GM19023 (cell line): ENCODE data around the gene CHRNA4.
"Not testable (repeated sequence)": the region's sequence is repeated elsewhere in the genome, so short reads cannot be mapped to it uniquely, and the experiment has no call there.

Experiments
- ATAC-seq: cut with Tn5 transposase; IDR thresholded peaks from one replicate; pipeline ENCODE4 v1.9.1; 2021; ENCODE audit warnings: mild to moderate bottlenecking, moderate library complexity; ENCODE audit not compliant: unreplicated experiment

Gene CHRNA4

DNA sequence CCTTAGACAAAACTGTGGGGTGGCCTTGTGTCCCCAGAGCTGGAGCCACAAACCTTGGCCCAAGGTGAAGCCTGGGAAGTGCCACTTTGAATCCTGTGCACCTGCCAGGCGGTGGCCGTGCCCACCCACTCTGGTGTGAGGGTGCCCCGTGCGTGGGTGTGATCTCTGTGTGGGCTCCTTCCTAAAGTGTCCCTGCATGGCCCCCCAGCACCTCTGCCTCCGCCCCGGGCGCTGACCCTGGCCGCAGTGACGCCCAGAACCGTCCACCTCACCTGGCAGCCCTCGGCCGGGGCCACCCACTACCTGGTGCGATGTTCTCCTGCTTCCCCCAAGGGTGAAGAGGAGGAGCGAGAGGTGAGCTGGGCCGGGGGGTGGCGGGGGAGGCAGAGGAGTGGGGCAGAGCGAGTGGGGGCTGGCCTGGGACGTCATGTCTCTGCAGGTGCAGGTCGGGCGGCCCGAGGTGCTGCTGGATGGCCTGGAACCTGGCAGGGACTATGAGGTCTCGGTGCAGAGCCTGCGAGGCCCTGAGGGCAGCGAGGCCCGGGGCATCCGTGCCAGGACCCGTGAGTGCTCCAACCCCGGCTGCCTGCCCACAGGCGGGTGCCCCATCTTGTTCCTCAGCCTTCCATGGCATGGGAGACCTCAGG, 49.8 kb downstream of the CHRNA4 start:
- ATAC-seq: no peak

DNA sequence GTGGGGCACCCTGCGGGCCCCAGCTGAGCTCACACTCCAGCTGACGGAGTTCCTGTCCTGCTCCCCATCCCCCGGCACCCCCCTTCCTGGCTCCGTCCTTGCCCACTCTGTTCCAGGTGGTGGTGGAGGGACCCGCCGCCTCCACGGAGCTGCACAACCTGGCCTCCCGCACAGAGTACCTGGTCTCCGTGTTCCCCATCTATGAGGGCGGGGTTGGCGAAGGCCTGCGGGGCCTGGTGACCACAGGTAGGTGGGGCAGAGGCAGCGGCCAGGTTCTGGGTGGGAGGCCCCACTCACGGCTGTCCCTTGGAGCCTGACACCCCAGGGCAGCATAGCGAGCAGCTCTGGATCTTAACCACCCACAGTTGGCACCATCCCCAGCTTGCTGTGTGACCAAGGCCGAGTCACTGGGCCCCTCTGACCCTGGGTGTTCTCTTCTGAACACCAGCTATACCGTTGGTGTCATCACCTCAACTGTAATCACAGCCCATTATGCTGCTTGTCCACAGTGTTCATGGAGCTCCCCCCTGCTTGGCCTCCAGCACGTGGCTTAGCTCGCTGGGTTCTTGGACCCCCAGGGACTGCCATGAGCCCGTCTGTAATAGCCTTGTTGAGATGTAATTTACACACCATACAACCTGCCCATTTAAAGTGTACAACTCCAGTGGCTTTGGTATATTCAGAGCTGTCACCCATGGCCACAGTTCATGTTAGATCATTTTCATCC, 50.7 kb downstream of the CHRNA4 start:
- ATAC-seq: no peak

DNA sequence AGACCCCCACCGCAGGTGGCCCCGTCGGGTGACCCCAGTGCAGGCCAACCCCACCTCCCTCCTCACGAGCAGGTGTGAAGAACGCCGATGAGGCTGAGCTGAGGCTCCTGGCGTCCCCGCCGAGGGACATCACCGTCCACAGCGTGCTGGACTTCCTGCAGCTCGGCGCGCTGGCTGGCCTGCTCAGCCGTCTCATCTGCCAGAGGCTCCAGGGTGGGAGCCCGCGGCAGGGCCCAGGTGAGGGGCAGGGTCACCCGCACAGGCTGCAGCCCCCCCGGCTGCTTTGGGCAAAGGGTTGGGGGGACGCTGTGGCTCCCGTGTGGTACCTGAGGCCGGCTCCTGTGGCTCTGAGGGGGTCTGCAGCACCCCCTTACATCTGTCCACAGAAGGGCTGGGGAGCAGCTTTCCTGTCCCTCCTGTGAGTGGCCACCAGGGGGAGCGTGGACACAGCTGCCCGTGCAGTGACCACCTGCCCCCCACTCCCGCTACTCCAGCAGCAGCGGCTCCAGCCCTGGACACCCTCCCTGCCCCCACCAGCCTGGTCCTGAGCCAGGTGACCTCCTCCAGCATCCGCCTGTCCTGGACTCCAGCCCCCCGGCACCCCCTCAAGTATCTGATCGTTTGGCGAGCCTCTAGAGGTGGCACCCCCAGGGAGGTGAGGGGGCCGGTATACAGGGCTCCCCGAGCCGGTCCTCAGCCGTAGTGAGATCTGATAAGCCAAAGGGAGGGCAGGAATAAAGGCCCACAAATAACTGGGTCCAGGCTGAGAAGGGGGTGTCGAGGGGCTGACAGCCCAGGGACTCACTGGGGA, 51.7 kb downstream of the CHRNA4 start:
- no peak for ATAC-seq

DNA sequence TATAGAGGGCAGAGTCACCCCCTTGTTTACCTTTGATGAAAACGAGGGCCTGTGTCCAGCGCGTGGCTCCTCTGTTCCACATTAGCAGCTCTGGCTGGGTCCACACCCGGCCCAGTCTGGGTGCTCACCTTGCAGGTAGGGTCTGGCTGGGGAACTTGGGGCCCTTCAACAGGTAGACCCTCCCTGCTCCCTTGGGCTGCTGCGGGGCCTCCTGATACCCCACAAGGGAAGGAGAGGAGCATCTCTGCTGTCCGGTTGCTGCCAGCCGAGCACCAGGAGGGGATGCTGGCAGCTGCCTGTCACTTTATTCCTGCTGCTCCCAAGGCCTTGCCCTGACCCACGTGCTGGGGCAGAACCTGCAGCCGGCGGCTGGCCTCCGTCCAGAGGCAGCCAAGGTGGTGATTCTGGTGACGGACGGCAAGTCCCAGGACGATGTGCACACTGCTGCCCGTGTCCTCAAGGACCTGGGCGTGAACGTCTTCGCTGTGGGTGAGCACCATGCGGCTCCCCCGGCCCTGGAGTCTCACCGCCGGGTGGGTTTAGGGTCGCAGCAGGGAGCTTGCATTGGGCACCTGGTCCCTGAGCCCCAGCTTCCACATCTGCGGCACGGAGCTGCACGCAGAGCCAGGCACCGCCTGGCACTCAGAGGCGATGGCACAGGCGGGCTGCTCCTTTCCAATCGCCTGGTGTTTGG, 52.8 kb downstream of the CHRNA4 start:
- no peak for ATAC-seq

DNA sequence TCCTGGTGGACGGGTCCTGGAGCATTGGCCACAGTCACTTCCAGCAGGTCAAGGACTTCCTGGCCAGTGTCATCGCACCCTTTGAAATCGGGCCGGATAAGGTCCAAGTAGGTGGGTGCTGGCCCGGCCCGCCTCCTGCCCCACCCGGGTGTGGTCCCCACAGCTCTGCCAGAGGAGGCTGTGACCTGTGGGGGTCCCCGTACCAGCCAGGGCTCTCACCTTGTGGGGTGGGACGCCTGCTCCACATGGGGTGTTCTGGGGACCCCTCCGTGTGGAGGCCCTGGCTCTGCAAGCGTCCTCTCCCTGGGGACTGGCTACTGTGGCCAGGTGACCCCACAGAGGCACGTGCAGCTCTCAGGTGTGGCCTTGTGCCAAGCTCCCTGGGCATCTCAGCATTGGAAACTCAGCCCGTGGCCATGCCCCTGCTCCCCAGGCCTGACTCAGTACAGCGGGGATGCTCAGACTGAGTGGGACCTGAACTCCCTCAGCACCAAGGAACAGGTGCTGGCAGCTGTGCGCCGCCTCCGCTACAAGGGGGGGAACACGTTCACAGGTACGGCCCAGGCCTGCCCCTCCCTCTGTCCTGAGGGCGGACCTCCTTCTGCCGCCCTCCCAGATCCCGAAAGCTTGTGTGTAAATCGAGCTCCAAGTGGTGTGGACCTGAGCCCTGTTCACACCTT, 53.5 kb downstream of the CHRNA4 start:
- ATAC-seq: no peak

DNA sequence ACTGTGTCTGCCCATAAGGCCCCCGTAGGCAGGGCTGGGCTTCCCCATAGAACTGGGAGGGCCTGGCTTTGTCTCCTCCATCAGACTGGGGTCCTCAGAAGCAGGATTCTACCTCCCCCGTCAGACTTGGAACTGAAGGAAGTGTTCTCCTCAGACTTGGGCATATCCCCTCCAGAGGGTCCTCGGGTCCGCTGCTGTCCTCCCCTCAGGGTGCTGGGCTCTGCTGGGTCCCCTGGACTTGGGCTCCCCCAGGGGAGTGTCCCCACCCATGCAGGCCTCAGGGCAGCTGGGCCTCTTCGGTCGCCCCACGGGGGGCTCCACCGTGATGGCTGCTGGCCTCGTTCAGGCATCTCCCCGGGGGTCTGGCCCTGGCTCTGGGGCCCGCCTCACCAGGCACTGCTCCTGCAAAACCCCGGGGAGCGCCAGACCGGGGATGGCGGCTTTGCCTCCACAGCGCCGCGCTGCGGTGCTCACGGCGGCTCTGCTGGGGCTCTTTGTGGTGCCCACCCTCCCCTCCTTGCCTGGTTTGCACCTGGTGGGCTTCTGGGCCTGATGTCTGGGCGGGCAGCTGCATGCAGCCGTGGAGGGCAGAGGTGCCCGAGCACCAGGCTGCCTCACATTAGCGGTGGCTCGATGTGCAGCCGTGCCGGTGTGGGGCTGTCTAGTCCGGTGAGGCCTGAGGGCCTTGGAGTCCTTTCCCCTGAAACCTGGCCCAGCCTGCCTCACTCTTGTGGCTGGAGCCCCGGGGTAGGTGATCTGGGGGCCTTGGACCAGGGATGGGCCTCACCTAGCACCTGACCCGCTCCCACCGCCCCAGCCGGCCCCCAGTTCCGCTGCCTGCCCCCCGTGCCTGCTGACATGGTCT, 54.2 kb downstream of the CHRNA4 start:
- ATAC-seq: no peak

DNA sequence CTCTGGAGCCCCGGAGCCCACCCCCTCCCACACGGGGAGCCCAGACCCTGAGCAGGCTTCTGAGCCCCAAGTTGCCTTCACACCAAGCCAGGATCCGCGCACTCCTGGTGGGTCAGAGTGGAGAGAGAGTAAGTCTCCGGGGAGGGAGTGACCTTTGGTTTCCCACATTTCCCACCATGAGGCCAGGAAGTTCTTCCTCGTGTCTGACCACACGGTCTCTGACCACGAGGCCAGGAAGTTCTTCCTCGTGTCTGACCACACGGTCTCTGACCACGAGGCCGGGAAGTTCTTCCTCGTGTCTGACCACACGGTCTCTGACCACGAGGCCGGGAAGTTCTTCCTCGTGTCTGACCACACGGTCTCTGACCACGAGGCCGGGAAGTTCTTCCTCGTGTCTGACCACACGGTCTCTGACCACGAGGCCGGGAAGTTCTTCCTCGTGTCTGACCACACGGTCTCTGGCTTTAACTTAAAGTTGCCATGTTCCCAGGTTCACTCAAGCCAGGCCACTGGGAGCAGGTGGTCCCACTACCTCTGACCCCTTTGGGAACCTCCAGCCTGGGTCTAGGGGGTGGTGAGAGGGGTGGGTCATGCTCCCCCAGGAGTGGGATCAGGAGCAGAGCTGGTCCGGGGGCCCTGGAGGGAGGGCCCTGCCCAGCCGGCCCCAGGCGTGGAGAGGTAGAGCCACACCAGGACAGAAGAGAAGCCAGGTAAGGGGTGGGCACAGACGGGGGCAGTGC, 55.0 kb downstream of the CHRNA4 start:
- not testable (repeated sequence) for ATAC-seq

DNA sequence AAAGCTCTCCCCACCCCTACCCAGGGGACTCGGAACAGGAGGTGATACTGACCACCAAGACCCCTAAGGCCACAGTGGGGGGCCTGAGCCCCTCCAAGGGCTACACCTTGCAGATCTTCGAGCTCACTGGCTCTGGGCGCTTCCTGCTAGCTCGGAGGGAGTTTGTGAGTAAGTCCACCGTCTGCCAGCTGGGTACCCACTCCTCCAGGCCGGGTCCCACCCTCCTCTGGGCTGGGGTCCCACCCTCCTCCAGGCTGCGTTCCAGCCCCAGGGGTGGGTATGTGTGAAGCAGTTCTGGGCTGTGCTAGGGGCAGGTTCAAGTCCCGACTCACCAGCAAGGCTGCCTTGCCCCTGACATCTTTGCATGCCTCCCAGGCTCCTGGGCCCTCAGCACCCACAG, 55.8 kb downstream of the CHRNA4 start:
- no peak for ATAC-seq

DNA sequence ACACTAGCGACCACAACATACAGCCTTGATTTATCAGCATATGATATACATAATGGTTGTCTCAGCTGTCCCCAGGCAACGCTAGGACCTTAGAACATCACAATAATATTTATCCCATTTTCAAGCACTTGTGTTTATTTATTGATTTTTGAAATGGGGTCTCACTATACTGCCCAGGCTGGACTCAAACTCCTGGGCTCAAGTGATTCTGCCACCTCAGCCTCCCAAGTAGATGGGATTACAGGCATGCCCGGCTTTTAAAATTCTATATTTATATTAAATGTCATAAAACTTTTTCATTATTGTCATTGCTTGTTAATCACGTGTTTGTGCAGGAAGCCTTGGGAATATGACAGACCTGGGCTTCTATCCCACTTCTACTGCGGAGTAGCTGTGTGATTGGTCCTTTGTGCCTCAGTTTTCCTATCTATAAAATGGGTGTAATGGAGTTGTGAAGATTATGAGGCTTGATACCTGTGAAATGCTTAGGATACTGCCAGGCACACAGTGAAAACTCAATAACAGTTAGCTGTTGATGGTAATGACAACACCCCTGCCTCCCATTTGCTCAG, 58.0 kb downstream of the CHRNA4 start:
- no peak for ATAC-seq

DNA sequence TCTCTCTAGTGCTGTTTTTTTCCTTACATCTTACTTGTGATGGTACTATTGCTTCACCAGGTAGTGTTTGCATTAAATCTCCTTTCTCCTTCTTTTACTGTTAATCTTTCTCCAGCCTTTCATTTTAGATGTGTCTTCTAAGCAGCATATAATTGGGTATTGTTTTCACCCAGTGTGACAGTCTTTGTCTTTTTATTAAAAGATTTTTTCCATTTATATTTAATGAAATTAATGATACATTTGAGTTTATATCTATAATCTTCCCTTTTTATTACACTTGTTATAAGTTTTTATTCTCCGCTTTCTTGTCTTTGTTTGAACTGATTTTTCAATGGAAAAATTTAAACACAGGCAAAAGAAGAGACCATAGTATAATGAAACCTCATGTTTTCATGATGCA, 59.5 kb downstream of the CHRNA4 start:
- ATAC-seq: no peak

DNA sequence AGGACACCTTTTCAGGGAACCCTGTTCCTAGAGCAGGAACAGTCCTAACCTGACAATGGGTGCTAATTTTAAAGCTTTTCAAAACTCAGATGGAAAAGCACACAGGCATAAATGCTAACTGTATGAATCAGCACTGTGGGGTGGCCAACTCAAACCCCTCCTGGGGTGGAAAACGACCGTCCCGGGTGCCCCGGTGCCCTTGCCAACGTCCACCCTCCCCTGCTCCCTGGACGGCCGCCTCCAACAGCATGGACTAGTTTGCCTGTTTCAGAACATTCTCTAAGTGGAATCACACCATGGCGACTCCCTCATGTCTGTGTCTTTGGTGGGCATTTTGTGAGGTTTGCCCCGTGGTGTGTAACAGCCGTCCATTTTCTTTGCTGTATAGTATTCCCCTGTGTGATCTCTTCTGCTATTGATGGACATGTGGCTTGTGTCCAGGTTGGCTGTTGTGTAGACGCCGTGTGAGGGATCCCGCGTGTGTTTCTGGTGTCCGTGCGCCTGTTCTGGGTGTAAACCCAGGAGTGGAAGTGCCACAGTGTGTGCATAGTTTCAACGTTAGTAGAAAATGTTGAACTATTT, 62.3 kb downstream of the CHRNA4 start:
- no peak for ATAC-seq

DNA sequence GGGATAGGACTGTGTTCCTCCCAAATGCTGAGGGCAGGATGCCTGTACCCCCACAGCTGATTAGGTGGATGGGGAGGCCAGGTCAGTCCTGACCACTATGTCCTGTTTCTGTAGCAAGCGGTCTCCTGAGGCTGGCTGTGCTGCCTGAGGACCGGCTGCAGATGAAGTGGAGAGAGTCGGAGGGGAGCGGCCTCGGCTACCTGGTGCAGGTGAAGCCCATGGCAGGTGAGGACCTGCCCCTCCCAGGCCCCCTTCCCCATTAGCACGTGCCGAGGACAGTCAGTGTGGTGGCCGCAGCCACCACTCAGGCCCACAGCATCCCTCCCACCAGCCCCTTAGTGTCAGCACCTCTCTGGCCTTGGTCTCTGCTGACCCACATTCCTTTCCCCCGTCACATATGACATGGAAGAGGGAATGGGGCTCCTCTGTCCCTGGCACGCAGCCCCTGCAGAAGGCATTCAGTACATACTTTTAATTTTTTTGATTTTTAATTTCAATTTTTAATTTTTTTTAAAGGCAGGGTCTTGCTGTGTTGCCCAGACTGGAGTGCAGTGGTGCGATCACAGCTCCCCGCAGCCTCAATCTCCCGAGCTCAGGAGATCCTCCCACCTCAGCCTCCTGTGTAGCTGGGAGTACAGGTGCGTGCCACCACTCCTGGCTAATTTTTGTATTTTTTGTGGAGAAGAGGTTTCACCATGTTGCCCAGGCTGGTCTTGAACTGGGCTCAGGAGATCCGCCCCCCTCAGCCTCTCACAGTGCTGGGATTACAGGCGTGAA, 63.2 kb downstream of the CHRNA4 start:
- no peak for ATAC-seq

DNA sequence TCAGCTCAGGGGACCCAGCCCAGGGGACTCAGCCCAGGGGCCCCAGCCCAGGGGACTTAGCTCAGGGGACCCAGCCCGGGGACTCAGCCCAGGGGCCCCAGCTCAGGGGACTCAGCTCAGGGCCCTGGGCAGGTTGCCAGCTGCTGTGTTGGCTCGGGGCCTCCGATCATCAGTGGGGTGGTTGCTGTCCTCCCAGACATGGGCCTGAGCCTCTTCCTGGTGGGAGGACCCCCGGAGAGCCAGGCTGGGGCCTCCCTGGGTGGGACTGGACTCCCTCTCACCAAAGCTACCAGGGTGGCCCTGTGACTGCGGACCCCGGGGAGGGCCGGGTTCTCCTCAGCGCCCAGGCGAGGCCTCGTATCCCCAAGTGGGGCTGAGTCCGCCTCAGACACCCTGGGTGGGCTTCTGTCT, 63.8 kb downstream of the CHRNA4 start:
- ATAC-seq: no peak

DNA sequence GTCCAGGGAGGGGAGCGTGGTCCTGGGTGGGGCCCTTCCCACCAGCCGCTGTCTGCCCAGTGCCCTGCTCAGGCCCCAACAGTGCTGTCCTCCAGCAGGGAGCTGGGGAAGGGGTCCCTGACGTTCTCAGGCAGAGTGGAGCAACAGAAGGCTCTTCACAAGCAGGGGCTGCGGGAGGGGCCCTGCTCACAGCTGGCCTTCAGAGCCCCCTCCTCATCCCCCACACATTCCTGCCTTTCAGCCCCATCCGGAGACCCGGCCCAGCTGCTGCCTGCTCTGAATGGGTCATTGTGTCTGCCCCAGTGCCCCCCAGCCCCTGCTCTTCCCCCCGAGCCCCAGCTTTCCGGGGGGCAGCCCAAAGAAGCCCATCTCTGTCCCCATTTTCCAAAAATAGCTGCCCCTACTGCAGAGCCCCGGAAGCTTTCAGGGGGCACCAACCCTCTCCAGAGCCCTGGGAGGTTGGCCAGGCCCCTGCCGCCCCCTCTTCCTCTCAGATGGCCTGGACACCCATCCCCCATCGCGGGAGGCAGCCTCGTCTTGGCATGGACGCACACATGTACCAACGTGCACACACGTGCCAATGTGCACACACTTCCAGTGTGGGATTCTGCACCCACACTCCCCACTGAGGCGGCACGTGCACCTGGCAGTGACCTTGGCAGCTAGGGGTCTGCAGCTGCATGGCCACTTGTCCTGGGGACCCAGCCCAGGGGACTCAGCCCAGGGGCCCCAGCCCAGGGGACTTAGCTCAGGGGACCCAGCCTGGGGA, 64.4 kb downstream of the CHRNA4 start:
- no peak for ATAC-seq

DNA sequence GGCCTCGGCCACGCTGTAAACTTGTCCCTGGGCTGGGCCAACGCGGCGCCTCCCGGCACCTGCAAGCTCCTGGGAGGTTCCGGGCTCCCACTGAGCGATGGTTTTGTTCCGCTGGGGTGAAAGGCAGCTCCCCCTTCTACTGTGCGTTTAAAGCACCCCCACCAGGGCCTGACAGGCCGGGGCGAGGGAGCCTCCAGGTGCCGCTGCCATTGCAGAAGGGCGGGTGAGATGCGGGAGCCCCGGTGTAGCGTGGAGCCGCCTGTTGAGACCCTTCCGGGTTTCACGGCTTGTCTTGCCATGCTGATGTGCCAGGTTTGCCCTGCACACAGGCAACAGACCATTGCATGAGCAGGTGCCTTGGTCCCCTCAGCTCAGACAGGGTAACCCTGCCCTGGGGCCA, 65.3 kb downstream of the CHRNA4 start:
- ATAC-seq: no peak

DNA sequence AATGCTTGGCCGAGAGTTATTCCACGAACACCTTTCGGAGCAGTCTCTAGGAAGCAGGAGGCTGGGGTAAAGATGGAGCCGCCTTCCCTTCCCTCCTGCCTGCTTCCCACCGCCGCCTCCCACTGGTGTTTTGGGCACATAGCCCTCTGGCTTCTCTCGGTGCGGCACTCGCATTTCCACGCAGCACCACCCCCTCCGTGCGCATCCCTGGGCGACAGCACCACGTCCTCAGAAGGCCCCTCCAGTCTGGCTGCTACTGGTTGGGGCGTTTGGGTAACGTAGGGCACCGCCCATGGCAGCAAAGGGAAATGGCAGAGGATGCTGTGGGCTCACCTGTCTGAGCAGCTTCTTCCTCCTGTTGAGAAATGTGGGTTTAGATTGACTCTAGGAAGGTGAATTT, 65.7 kb downstream of the CHRNA4 start:
- ATAC-seq: no peak

DNA sequence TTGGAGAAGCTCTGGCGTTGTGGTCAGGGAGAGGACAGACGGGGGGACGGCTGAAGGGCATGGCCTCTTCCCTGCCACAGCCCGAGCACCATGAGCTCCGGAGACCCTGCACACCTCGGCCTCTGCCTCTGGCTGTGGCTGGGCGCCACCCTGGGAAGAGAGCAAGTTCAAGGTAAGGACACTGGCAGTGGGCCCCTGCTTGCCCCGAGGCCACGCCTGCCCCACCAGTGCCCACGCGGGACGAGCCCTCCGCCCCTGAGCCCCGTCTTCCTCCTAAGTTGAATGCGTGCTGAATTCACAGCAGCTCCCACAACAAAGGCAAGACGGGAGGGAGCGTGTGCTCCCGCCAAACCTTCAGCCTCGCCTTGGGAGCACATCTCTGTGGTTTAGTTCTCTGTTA, 66.1 kb downstream of the CHRNA4 start:
- no peak for ATAC-seq
